Measurements from ENCODE around the gene RCOR2. TPM values are rescaled to one million over a fixed set of nuclear protein-coding genes. Genes with fewer than 3 reads are reported as not detected.
"Not testable (repeated sequence)": the region's sequence is repeated elsewhere in the genome, so short reads cannot be mapped to it uniquely, and the experiment has no call there.

The RCOR2 gene
- 0.05 and 0.14 TPM in 2 replicates for total RNA-seq (2014; rRNA removed; shearing (Covaris generic))

- peak; percentile 14 for DNase-seq (ENCODE audit: low spot score)
These were observed at the start of gene RCOR2 for GRCh38 chr11:63916837-63917691. TSS of gene RCOR2 (minus strand) at chr11:63917164. CDS start at chr11:63916456, 708 bp downstream.

- DNase-seq (ENCODE audit: low spot score) = no peak
These were observed 49.5 kb upstream of the RCOR2 start for GRCh38 chr11:63966444-63966843.

GRCh38 chr11:63963895-63964294 is 46.9 kb upstream of the RCOR2 start:
- not testable (repeated sequence) for DNase-seq (ENCODE audit: low spot score)

- peak; percentile 22 for DNase-seq (ENCODE audit: low spot score)
These were observed 44.8 kb upstream of the RCOR2 start for GRCh38 chr11:63961608-63962412.

- no peak for DNase-seq (ENCODE audit: low spot score)
These were observed 41.0 kb upstream of the RCOR2 start for GRCh38 chr11:63958008-63958407.

GRCh38 chr11:63952570-63952969 is 35.6 kb upstream of the RCOR2 start:
- no peak for DNase-seq (ENCODE audit: low spot score)

- no peak for DNase-seq (ENCODE audit: low spot score)
These were observed 35.0 kb upstream of the RCOR2 start for GRCh38 chr11:63951779-63952536.

GRCh38 chr11:63945477-63946163 is 28.7 kb upstream of the RCOR2 start:
- peak; percentile 64 for DNase-seq (ENCODE audit: low spot score)

GRCh38 chr11:63944987-63945386 is 28.0 kb upstream of the RCOR2 start:
- no peak for DNase-seq (ENCODE audit: low spot score)

- no peak for DNase-seq (ENCODE audit: low spot score)
These were observed 25.8 kb upstream of the RCOR2 start for GRCh38 chr11:63942803-63943202.

- no peak for DNase-seq (ENCODE audit: low spot score)
These were observed 24.9 kb upstream of the RCOR2 start for GRCh38 chr11:63941901-63942300.

GRCh38 chr11:63940786-63941185 is 23.8 kb upstream of the RCOR2 start:
- no peak for DNase-seq (ENCODE audit: low spot score)

GRCh38 chr11:63939397-63939891 is 22.5 kb upstream of the RCOR2 start:
- DNase-seq (ENCODE audit: low spot score) = no peak

GRCh38 chr11:63938479-63939396 is 21.8 kb upstream of the RCOR2 start, which contains the start of gene NAA40:
TSS of gene NAA40 (plus strand) at chr11:63939002. CDS start at chr11:63939097, 95 bp downstream.
- peak; percentile 89 for DNase-seq (ENCODE audit: low spot score)

GRCh38 chr11:63937713-63938478 is 20.9 kb upstream of the RCOR2 start:
- DNase-seq (ENCODE audit: low spot score) = no peak

GRCh38 chr11:63933459-63933858 is 16.5 kb upstream of the RCOR2 start:
- DNase-seq (ENCODE audit: low spot score) = no peak

- DNase-seq (ENCODE audit: low spot score) = no peak
These were observed 14.9 kb upstream of the RCOR2 start for GRCh38 chr11:63931876-63932275.

- DNase-seq (ENCODE audit: low spot score) = no peak
These were observed 14.1 kb upstream of the RCOR2 start for GRCh38 chr11:63931045-63931444.

GRCh38 chr11:63929616-63930015 is 12.7 kb upstream of the RCOR2 start:
- DNase-seq (ENCODE audit: low spot score) = no peak

Measured in A172 (cell line).